GM12878 (cell line): ENCODE data around the gene FREM3. TPM values are rescaled to one million over a fixed set of nuclear protein-coding genes. Genes with fewer than 3 reads are reported as not detected.

Experiments used
- ATAC-seq: fragments of 200-7000 bp; cut with Tn5 transposase; 3 replicates; pipeline ENCODE4 v1.9.1; 2020; ENCODE audit warnings: mild to moderate bottlenecking, moderate library complexity
- BruUV-seq: library from RNA; stranded (reverse); fragments of 400-500 nt; replicated peaks from 2 replicates; lab custom pipeline; 2021; lab: Mats Ljungman, UMichigan
- CTCF ChIA-PET: fragments of 300-600 bp; sonication (Branson Sonifier 250); formaldehyde crosslinking; extraction: SDS; loops from one replicate; lab custom pipeline; 2021; ENCODE audit warnings: inconsistent platforms; lab: Yijun Ruan, JAX
- POLR2A ChIA-PET: fragments of 350-600 bp; formaldehyde crosslinking; extraction: SDS; loops from one replicate; lab custom pipeline; 2021; ENCODE audit warnings: inconsistent platforms; lab: Charles Lee
- RAD21 ChIA-PET: fragments of 300-600 bp; sonication (Branson Sonifier 250); formaldehyde crosslinking; loops from one replicate; lab custom pipeline; 2023; ENCODE audit warnings: antibody characterized with exemption; ENCODE audit not compliant: unreplicated experiment; lab: Charles Lee
- SMC1A ChIA-PET: fragments of 300-600 bp; sonication (Branson Sonifier 250); formaldehyde crosslinking; loops from one replicate; lab custom pipeline; 2023; ENCODE audit not compliant: unreplicated experiment, uncharacterized antibody; lab: Charles Lee
- DNase-seq: peaks from one replicate; pipeline ENCODE4 v3.0.0-alpha.2; 2011; ENCODE audit warnings: low read depth, low spot score
- FAIRE-seq: peaks from 3 replicates; lab custom pipeline; 2011; peaks lifted over from hg19 to GRCh38; lab: Jason Lieb, UNC
- H2AFZ ChIP-seq: 2 replicates; pipeline ENCODE4 v1.6.0; 2011; ENCODE audit warnings: low read depth, low read length, control low read depth; ENCODE audit not compliant: control insufficient read depth
- H3K27ac ChIP-seq: 2 replicates; pipeline ENCODE4 v1.5.1; 2011; ENCODE audit warnings: control low read depth; ENCODE audit not compliant: control insufficient read depth, insufficient read depth
- H3K27me3 ChIP-seq, 2 experiments: replicated peaks in 1 of 2; 2 replicates each; pipeline versions ENCODE4 v1.6.0 to v1.6.1; 2011; ENCODE audit warnings: low read length in 1 of 2; ENCODE audit not compliant: control insufficient read depth in 2 of 2, insufficient read depth in 2 of 2
- H3K36me3 ChIP-seq, 2 experiments: 2 replicates each; pipeline ENCODE4 v1.5.1; 2011; ENCODE audit warnings: low read length in 1 of 2; ENCODE audit not compliant: control insufficient read depth in 2 of 2, insufficient read depth in 2 of 2
- H3K4me1 ChIP-seq: 2 replicates; pipeline ENCODE4 v1.6.1; 2011; ENCODE audit warnings: mild to moderate bottlenecking, low read length, moderate library complexity, mixed read lengths; ENCODE audit not compliant: control insufficient read depth, insufficient read depth
- H3K4me2 ChIP-seq: 2 replicates; pipeline ENCODE4 v1.6.0; 2011; ENCODE audit warnings: control low read depth; ENCODE audit not compliant: control insufficient read depth, insufficient read depth
- H3K4me3 ChIP-seq: fragments of 200-600 bp; sonication (generic); 2 replicates; pipeline ENCODE4 v1.5.1; 2016
- H3K79me2 ChIP-seq: 2 replicates; pipeline ENCODE4 v1.6.0; 2011; ENCODE audit warnings: low read length; ENCODE audit not compliant: control insufficient read depth, insufficient read depth
- H3K9ac ChIP-seq: 2 replicates; pipeline ENCODE4 v1.8.0; 2011; ENCODE audit warnings: low read length, control low read depth, mixed read lengths; ENCODE audit not compliant: control insufficient read depth, insufficient read depth
- H3K9me3 ChIP-seq: replicated peaks from 3 replicates; pipeline ENCODE4 v1.5.1; 2011; ENCODE audit warnings: mild to moderate bottlenecking, low read length; ENCODE audit not compliant: control insufficient read depth, insufficient read depth
- H4K20me1 ChIP-seq: 2 replicates; pipeline ENCODE4 v1.6.0; 2011; ENCODE audit not compliant: control insufficient read depth, insufficient read depth
- ASH2L ChIP-seq: fragments of 300-600, 200-600 bp; sonication (generic); IDR thresholded peaks from 2 replicates; pipeline ENCODE4 v1.6.1; 2017; ENCODE audit warnings: low read depth, mild to moderate bottlenecking, borderline replicate concordance
- BCL11A ChIP-seq: IDR thresholded peaks from 2 replicates; pipeline ENCODE4 v1.6.1; 2011; ENCODE audit warnings: low read depth, low read length
- BCLAF1 ChIP-seq: fragments of 450-650 bp; IDR thresholded peaks from 2 replicates; pipeline ENCODE4 v1.6.1; 2017; ENCODE audit warnings: antibody characterized with exemption, mild to moderate bottlenecking, moderate library complexity
- DPF2 ChIP-seq: fragments of 450-650 bp; IDR thresholded peaks from 2 replicates; pipeline ENCODE4 v1.6.1; 2017; ENCODE audit warnings: mild to moderate bottlenecking
- EED ChIP-seq: sonication (generic); IDR thresholded peaks from 2 replicates; pipeline ENCODE4 v1.6.1; 2016; ENCODE audit warnings: antibody characterized with exemption, low read depth
- ELK1 ChIP-seq: IDR thresholded peaks from 2 replicates; pipeline ENCODE4 v1.6.1; 2012; ENCODE audit warnings: low read depth, low read length, improper control_type of control experiment
- IRF3 ChIP-seq: fragments of 450-650 bp; IDR thresholded peaks from 2 replicates; pipeline ENCODE4 v1.6.1; 2014; ENCODE audit warnings: mild to moderate bottlenecking
- KLF5 ChIP-seq: fragments of 450-650 bp; IDR thresholded peaks from 2 replicates; pipeline ENCODE4 v1.6.1; 2014; ENCODE audit warnings: mild to moderate bottlenecking; ENCODE audit not compliant: partially characterized antibody
- MEF2B ChIP-seq: fragments of 450-650 bp; IDR thresholded peaks from 2 replicates; pipeline ENCODE4 v1.6.1; 2018; ENCODE audit warnings: mild to moderate bottlenecking, moderate library complexity; ENCODE audit not compliant: partially characterized antibody, poor library complexity, severe bottlenecking
- NFYA ChIP-seq: IDR thresholded peaks from 2 replicates; pipeline ENCODE4 v1.6.1; 2011; ENCODE audit warnings: low read depth, mild to moderate bottlenecking, low read length, improper control_type of control experiment, borderline replicate concordance
- PML ChIP-seq: IDR thresholded peaks from 2 replicates; pipeline ENCODE4 v1.6.1; 2012; ENCODE audit warnings: low read length, inconsistent platforms
- RBBP5 ChIP-seq: fragments of 200-600 bp; sonication (generic); conservative IDR thresholded peaks from 2 replicates; pipeline ENCODE4 v1.6.1; 2016
- ZBTB40 ChIP-seq: fragments of 450-650 bp; IDR thresholded peaks from 2 replicates; pipeline ENCODE4 v1.6.1; 2016; ENCODE audit warnings: mild to moderate bottlenecking, moderate library complexity, borderline replicate concordance
- ZNF207 ChIP-seq: fragments of 450-650 bp; IDR thresholded peaks from 2 replicates; pipeline ENCODE4 v1.6.1; 2014; ENCODE audit warnings: antibody characterized with exemption, mild to moderate bottlenecking, borderline replicate concordance
- WGBS: methylation state at CpG from one replicate; pipeline ENCODE4 v1.1.6; 2016; ENCODE audit warnings: low lambda C conversion rate; ENCODE audit not compliant: insufficient replicate concordance, insufficient coverage; ENCODE audit errors: missing lambda C conversion rate; 5-methylcytosine and 5-hydroxymethylcytosine counted together
- in situ Hi-C: fragments of 300-500 bp; cut with MboI; formaldehyde crosslinking; loops from 9 replicates; pipeline ENCODE4 v1.14.3; 2018; ENCODE audit warnings: mixed read lengths
- intact Hi-C: fragments of 100-400 bp; cut with micrococcal nuclease; formaldehyde crosslinking; loops from one replicate; pipeline ENCODE4 v1.14.2; 2022; ENCODE audit not compliant: unreplicated experiment
- polyA plus RNA-seq, 11 experiments: library from polyadenylated mRNA; depleted of rRNA in 4 of 11; unstranded in 6 of 11; stranded (reverse) in 5 of 11; fragments of >200 nt; fragmentation: Nextera tagmentation in 4 of 11; fragmentation: Illumina TruSeq in 1 of 11; extraction: Ambion mirVana in 4 of 11; extraction: Trizol in 1 of 11; gene quantifications; 1 replicate in 1 of 11; 2 replicates in 10 of 11; pipeline versions ENCODE4 v1.2.1 to v1.2.3, GENCODE V29; 2011 to 2016; ENCODE audit warnings: inconsistent platforms in 2 of 11, missing spikeins in 2 of 11, low read depth in 1 of 11
- total RNA-seq, 4 experiments: library from RNA; depleted of rRNA in 3 of 4; stranded (reverse); fragments of >200 nt in 3 of 4; fragmentation: Illumina TruSeq in 1 of 4; extraction: Trizol in 1 of 4; gene quantifications; 2 replicates each; pipeline versions ENCODE4 v1.2.1 to v1.2.3, GENCODE V29; 2013 to 2021

FREM3 gene
- total and polyA plus RNA-seq, 10 of the 15 experiments (the other 5 are each of a cell fraction or from before 2014, with no cell fraction given) = not detected

- no peak for ATAC-seq
- in situ Hi-C loops = no loop called here
- no peak overlapping the region for H3K4me3 ChIP-seq
- WGBS = 8% methylated on average over 1 of the region's 1 CpG
- CTCF ChIA-PET = no interaction called here
- DNase-seq = no peak
- SMC1A ChIA-PET = no interaction called here
- no peak overlapping the region for H3K27ac ChIP-seq
- no peak for FAIRE-seq
- POLR2A ChIA-PET = no interaction called here
- no peak overlapping the region for H3K4me2 ChIP-seq
- no peak overlapping the region for H2AFZ ChIP-seq
- RAD21 ChIA-PET = no interaction called here
- no peaks in the 10 kb centered on the region for H4K20me1 ChIP-seq
- H3K9ac ChIP-seq = no peak overlapping the region
- no peaks in the 10 kb centered on the region for H3K36me3 ChIP-seq
- intact Hi-C loops = no loop called here
- no peaks in the 10 kb centered on the region for H3K27me3 ChIP-seq
- no peaks in the 10 kb centered on the region for H3K4me1 ChIP-seq
- BruUV-seq = no TSS peak
- no peaks in the 10 kb centered on the region for H3K79me2 ChIP-seq
- no peaks in the 10 kb centered on the region; the same call in 2 of the 3 replicates for H3K9me3 ChIP-seq
- no peak for TF ChIP-seq ELK1
- no peak for TF ChIP-seq PML
- TF ChIP-seq ZNF207 = no peak
- no peak for TF ChIP-seq EED
- TF ChIP-seq NFYA = no peak
- no peak for TF ChIP-seq RBBP5
- TF ChIP-seq BCL11A = no peak
- no peak for TF ChIP-seq IRF3
- no peak for TF ChIP-seq KLF5
- no peak for TF ChIP-seq ZBTB40
- no peak for TF ChIP-seq DPF2
- TF ChIP-seq BCLAF1 = no peak
- no peak for TF ChIP-seq MEF2B
- no peak for TF ChIP-seq ASH2L
These were observed 59.1 kb downstream of the FREM3 start for GRCh38 chr4:143641361-143641760.
